Cardiac fibroblast (primary cell): ENCODE measurements around the gene LRMDA.

Experiments
- DNase-seq, 2 donors: peaks; one replicate each; pipeline versions ENCODE4 v3.0.0 to v3.0.0-alpha.2; 2010; ENCODE audit warnings: low read depth in 2 of 2
- H3K4me3 ChIP-seq, 2 donors: replicated peaks in 1 of 2; 1 replicate in 1 of 2; 2 replicates in 1 of 2; pipeline ENCODE4 v1.5.1; 2011; ENCODE audit warnings: low read depth in 2 of 2, low read length in 2 of 2, mild to moderate bottlenecking in 2 of 2, moderate library complexity in 1 of 2
- TF ChIP-seq, protein P1 (sequence below): IDR thresholded peaks from one replicate; pipeline ENCODE4 v1.5.1; 2011; ENCODE audit warnings: low read depth, mild to moderate bottlenecking, low read length, inconsistent platforms

The LRMDA gene

DNA sequence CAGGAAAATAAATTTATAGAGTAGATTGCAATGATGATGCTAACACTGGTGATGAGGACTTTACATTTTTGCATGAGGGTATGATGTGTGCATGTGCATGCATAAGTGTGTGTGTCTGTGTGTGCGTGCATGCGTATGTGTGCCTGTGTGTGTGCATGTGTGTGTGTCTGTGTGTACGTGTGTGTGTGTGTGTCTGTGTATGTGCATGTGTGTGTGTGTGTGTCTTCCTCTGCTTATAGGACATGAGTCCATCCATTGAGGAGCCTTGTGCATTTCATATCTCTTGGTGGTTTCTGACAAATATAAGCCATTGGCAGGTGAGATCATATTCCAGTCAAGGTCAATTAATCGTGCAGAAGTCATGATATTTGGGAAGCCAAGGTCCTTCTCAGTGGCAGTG lies 277.8 kb downstream of the LRMDA start:
- TF ChIP-seq, protein P1, sequence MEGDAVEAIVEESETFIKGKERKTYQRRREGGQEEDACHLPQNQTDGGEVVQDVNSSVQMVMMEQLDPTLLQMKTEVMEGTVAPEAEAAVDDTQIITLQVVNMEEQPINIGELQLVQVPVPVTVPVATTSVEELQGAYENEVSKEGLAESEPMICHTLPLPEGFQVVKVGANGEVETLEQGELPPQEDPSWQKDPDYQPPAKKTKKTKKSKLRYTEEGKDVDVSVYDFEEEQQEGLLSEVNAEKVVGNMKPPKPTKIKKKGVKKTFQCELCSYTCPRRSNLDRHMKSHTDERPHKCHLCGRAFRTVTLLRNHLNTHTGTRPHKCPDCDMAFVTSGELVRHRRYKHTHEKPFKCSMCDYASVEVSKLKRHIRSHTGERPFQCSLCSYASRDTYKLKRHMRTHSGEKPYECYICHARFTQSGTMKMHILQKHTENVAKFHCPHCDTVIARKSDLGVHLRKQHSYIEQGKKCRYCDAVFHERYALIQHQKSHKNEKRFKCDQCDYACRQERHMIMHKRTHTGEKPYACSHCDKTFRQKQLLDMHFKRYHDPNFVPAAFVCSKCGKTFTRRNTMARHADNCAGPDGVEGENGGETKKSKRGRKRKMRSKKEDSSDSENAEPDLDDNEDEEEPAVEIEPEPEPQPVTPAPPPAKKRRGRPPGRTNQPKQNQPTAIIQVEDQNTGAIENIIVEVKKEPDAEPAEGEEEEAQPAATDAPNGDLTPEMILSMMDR: no peak
- no peak overlapping the region for H3K4me3 ChIP-seq

DNA sequence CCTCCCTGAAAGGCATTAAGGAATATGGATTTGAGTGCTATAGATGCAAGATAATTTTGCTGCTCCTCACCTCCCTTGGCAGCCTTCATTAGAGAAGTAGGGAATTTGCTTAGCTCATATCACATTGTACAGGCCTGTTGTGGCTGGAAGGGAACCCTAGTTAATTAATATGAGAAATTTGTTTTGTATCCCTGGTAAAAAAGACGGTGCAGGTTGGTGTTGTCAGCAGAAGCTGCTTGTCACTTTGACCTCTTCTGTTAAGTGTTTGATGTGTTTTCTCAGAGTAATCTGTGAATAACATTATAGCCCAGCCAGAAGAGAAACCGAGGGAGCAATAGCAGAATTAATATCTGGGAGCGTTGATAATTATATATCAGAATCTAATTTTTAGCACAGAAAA lies 278.4 kb downstream of the LRMDA start:
- TF ChIP-seq, protein P1: no peak
- no peak overlapping the region for H3K4me3 ChIP-seq
- DNase-seq: no peak

More for the DNA sequence above, 277.8 kb downstream of the LRMDA start:
- DNase-seq: no peak

DNA sequence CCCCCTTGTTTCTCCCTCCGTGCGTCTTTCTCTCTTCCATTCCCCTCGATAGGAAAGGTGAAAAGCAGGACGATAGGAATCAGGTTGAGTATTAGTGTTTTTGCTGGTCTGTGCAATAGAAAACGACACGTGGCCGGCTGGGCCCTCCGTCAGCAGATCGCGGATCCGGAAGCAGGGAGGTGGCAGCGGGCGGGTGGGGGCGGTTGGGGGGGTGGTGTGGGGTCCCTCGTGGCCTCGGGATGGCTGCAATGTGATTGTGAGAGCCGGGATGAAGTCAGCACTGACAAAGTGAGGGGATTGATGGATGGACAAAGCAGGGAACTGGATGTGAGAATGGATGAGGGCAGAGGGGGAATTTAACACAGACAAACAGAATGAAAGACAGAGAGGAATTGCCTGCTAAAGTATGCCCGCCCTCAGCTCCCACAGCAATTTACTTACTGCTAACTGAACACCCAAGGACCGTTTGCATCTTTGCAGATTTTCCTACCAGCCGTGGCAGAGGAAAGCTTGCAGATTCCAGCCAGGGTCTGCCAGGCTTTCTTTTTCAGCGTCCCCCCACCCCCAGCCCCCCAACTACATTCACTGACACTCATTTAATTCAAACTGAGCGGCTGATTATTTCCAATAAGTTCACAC lies 280.9 kb downstream of the LRMDA start:
- no peak overlapping the region for H3K4me3 ChIP-seq
- no peak for DNase-seq
- TF ChIP-seq, protein P1: no peak

DNA sequence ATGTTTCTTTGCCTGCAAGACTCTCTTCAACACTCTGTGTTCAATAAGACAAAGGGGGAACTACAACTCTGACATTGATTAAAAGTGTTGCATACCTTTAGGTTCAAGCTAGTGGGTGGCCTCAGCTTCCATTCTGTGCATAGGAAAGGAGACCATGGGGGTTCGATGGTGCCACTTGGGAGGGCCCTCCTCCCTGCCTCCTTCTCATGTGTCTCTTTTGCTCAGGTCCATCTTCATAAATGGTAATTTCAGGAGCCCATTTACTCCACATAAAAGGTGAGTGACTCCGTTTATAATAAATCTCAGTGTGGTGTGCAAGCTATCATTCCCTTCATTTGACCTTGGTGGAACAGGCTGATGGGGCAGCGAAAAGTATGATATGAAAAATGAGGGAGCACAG lies 285.1 kb downstream of the LRMDA start:
- no peak overlapping the region for H3K4me3 ChIP-seq
- TF ChIP-seq, protein P1: no peak
- DNase-seq: no peak

DNA sequence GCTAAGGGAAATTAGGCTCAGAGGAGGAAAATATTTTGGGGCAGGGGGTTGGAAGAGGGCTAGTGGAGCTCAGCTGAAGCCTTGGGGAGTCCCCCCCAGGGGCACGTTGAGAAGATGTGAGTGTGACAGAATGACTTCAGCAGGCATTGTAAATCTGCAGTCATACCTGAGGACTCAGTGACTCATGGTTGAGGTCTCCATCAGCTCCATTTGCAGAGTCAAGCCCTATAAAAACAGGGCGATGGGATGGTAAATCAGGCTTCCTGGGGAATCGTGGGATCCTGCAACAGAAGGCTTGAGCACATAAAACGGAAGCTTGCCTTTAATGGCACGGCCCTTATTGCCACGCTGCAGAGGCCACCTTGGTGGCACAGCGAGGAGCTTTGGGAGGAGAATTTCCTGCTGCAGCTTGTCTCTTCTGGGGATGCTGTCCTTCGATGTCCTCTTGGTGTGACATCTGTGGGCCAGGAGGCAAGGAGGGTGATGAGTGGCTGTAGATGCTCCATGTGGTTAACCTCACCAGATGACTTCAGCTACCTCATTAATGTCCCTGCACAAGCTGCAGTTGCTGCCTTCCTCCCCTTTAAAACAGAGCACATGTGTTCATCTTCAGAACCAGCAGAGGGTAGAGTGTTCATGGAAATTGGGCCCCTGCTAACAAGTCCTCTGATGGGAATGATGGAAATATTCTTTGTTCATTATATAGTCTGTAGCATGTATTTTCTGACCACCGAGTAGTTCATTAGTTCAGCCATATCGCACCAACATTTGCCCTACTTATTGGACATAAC lies 285.9 kb downstream of the LRMDA start:
- no peak overlapping the region for H3K4me3 ChIP-seq
- DNase-seq: peak; percentile 2 to 11
- TF ChIP-seq, protein P1: no peak

DNA sequence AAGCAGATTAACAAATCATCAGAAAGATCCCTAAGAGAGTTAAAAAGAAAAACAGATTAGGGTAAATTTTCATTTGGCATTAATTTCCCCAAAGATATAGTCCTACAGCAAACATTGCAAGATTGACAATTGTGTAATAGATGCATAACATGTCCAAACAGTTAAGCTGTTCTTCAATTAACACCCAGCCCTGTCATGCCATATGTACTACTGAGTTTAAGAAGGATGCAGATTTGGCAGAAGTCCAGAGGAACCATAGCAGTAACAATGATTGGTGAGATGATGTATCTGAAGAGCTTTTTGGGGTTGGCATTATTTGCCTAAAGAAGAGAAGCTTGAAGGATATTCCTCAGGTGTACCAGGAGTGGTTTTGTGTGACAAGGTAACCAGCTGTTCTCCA lies 287.6 kb downstream of the LRMDA start:
- peak in 1 of 2 donors; percentile 3 for DNase-seq
- no peak overlapping the region for H3K4me3 ChIP-seq
- TF ChIP-seq, protein P1: no peak
